ENCODE data around the gene CMYA5.
"Not testable (repeated sequence)": the region's sequence is repeated elsewhere in the genome, so short reads cannot be mapped to it uniquely, and the experiment has no call there.

Gene CMYA5

DNA sequence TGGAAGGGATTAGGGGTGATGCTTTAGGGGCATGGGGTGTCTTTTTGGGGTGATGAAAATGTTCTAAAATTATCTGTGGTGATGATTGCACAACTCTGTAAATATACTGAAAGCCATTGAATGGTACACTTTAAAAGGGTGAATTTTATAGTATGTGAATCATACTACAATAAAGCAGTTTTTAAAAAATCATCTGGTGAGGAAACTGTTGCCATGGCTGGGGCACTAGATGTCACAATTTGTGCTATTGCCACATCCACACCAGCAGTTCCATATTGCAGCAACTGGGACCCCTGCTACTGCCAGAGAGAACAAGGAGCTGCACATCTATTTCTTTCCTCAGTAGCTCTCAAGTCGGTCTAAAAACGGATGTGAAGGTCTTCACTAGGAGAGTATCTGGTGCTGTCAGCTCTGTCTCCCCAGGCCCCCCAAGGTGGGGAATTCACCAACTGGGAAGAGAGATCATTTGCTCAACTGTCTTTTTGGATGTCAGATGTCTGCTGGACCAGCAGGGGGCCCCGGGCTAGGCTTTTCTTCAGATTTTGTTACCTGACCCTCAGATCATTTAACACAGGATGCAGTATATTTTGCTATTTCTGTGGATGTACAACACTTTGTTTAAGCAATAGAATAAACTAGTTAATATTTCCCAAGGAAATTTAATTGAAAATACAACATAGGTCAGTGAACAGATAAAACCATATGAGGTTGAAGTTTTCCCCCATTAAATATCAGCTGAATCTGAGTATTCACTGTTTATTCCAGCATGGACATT, 13.2 kb downstream of the CMYA5 start:
- TF ChIP-seq ZNF274 (IDR thresholded peaks at IDR 0.05; ENCODE audit: low read depth, low read length) (no peak), SUZ12 (IDR thresholded peaks at IDR 0.05; ENCODE audit: extremely low read depth, insufficient read depth, insufficient read length) (no peak), YY1 (IDR thresholded peaks at IDR 0.05; ENCODE audit: insufficient read depth, insufficient read length) (no peak)
- no peak for DNase-seq (ENCODE audit: low read depth, low spot score)
- H3K9me3 ChIP-seq (ENCODE audit: insufficient read depth, low read length), result peaks cover 8% of the 10 kb centered on the region; the same call in 1 of the 2 replicates
- H3K9ac ChIP-seq (ENCODE audit: insufficient read length, low read depth), result no peak overlapping the region
- H3K27me3 ChIP-seq (ENCODE audit: insufficient read depth, insufficient read length), result no peaks in the 10 kb centered on the region
- no peaks in the 10 kb centered on the region for H3K36me3 ChIP-seq (ENCODE audit: insufficient read depth, insufficient read length, low read length)
- H3K4me1 ChIP-seq (ENCODE audit: insufficient read depth, insufficient read length), result no peaks in the 10 kb centered on the region
- H3K4me3 ChIP-seq (ENCODE audit: insufficient read length, low read depth), result no peak overlapping the region

DNA sequence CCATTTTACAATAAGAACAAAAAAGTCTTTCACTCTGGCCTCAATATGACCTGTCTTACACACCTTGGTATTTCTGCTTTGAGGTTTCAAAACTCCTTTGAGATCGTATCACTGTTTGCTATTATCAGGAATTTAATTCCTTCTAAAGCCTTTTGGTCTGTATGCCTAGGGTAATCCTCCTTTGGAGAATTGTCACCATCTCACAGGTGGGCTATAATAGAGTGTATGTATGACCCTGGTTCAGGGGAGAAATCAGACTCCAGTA, 13.7 kb downstream of the CMYA5 start:
- no peaks in the 10 kb centered on the region for H3K36me3 ChIP-seq (ENCODE audit: insufficient read depth, insufficient read length, low read length)
- no peak for DNase-seq (ENCODE audit: low read depth, low spot score)
- TF ChIP-seq YY1 (IDR thresholded peaks at IDR 0.05; ENCODE audit: insufficient read depth, insufficient read length) (no peak), ZNF274 (IDR thresholded peaks at IDR 0.05; ENCODE audit: low read depth, low read length) (no peak), SUZ12 (IDR thresholded peaks at IDR 0.05; ENCODE audit: extremely low read depth, insufficient read depth, insufficient read length) (no peak)

DNA sequence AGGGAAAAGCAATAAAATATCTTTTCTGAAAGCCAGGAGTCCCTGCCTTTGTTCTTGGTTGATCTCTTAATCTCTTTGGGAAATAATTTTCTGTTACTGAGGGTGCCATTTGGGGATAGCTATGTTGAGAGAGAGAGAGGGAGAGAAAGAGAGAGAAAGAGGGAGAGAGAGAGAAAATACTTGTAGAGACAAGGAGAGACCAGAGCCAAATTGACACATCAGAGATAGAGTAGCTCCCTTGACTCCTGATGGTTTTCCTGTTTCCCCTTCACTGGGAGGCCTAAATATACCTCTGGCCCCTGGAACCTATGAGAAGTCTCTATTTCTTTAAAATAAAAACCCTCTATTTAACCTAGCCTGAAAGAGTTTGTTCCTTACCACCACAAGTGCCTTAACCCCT, 14.9 kb downstream of the CMYA5 start:
- TF ChIP-seq YY1 (IDR thresholded peaks at IDR 0.05; ENCODE audit: insufficient read depth, insufficient read length) (no peak), ZNF274 (IDR thresholded peaks at IDR 0.05; ENCODE audit: low read depth, low read length) (no peak), SUZ12 (IDR thresholded peaks at IDR 0.05; ENCODE audit: extremely low read depth, insufficient read depth, insufficient read length) (no peak)
- no peak overlapping the region for H3K9ac ChIP-seq (ENCODE audit: insufficient read length, low read depth)
- H3K9me3 ChIP-seq (ENCODE audit: insufficient read depth, low read length), result peaks cover 8% of the 10 kb centered on the region; the same call in 1 of the 2 replicates
- H3K4me3 ChIP-seq (ENCODE audit: insufficient read length, low read depth), result no peak overlapping the region
- H3K4me1 ChIP-seq (ENCODE audit: insufficient read depth, insufficient read length), result no peaks in the 10 kb centered on the region
- no peaks in the 10 kb centered on the region for H3K36me3 ChIP-seq (ENCODE audit: insufficient read depth, insufficient read length, low read length)
- no peaks in the 10 kb centered on the region for H3K27me3 ChIP-seq (ENCODE audit: insufficient read depth, insufficient read length)
- DNase-seq (ENCODE audit: low read depth, low spot score), result no peak

More for the DNA sequence above, 13.7 kb downstream of the CMYA5 start:
- peaks cover 8% of the 10 kb centered on the region; the same call in 1 of the 2 replicates for H3K9me3 ChIP-seq (ENCODE audit: insufficient read depth, low read length)
- no peaks in the 10 kb centered on the region for H3K4me1 ChIP-seq (ENCODE audit: insufficient read depth, insufficient read length)
- no peaks in the 10 kb centered on the region for H3K27me3 ChIP-seq (ENCODE audit: insufficient read depth, insufficient read length)
- H3K4me3 ChIP-seq (ENCODE audit: insufficient read length, low read depth), result no peak overlapping the region
- no peak overlapping the region for H3K9ac ChIP-seq (ENCODE audit: insufficient read length, low read depth)

DNA sequence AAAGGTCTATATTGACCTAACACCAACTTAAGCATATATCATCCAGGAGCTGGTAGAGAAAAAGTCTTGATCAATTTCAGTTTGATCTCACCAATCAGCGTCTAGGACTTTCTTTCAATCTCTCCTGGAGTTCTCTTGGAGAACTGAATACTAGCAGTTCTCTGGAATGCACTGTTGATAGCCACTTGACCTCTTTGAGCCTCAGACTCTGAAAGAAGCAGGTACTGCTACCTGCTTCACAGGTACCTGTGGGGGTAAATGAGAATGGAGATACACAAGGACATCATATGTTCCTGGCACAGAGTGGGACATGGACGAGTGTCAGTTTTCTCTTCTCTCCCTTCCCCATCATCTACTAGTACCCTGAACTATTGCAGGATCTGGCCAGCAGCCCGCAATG, 16.0 kb downstream of the CMYA5 start:
- Histone ChIP-seq H3K9ac (ENCODE audit: insufficient read length, low read depth) (no peak overlapping the region), H3K9me3 (ENCODE audit: insufficient read depth, low read length) (peaks cover 8% of the 10 kb centered on the region; the same call in 1 of the 2 replicates), H3K36me3 (ENCODE audit: insufficient read depth, insufficient read length, low read length) (no peaks in the 10 kb centered on the region), H3K4me1 (ENCODE audit: insufficient read depth, insufficient read length) (no peaks in the 10 kb centered on the region), H3K27me3 (ENCODE audit: insufficient read depth, insufficient read length) (no peaks in the 10 kb centered on the region), H3K4me3 (ENCODE audit: insufficient read length, low read depth) (no peak overlapping the region)
- no peak for TF ChIP-seq YY1 (IDR thresholded peaks at IDR 0.05; ENCODE audit: insufficient read depth, insufficient read length)
- no peak for TF ChIP-seq ZNF274 (IDR thresholded peaks at IDR 0.05; ENCODE audit: low read depth, low read length)
- TF ChIP-seq SUZ12 (IDR thresholded peaks at IDR 0.05; ENCODE audit: extremely low read depth, insufficient read depth, insufficient read length), result no peak
- no peak for DNase-seq (ENCODE audit: low read depth, low spot score)

DNA sequence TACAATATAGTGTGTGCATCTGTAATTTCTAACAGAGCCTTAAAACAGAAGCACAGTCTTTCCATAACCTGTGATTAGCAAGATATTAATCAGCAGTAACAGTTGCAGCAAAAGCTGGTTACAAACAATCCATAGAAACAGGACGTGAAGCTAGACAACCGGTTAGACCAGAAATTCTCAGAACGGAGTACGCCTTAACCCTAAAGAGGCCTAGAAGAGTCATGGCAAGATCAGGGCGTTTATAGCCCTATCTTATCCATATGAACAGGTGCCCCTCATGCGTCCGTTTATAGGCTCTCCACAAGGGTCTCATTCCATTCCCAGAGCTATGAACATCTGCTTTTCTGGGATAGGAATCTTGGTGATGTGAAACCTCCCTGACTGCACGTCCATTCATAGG, 16.7 kb downstream of the CMYA5 start:
- H3K4me1 ChIP-seq (ENCODE audit: insufficient read depth, insufficient read length); H3K36me3 ChIP-seq (ENCODE audit: insufficient read depth, insufficient read length, low read length); H3K9ac ChIP-seq (ENCODE audit: insufficient read length, low read depth); H3K27me3 ChIP-seq (ENCODE audit: insufficient read depth, insufficient read length); H3K9me3 ChIP-seq (ENCODE audit: insufficient read depth, low read length); H3K4me3 ChIP-seq (ENCODE audit: insufficient read length, low read depth); DNase-seq (ENCODE audit: low read depth, low spot score): not testable (repeated sequence)

DNA sequence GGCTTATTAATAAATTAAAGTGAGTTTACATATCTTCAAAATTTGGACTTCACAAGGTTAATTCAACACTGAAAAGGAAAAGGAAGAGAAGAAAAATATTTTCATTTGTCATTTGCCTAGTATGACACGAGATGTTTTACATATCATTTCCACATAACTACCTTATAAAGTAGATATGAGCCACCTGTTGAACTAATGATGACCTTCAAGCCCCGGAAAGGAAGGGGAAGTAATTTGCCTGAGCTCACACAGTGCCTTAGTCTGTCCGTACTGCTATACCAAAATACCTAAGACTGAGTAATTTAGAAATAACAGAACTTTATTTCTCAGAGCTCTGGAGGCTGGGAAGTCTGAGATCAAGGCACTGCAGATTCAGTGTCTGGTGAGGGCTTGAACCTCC, 17.9 kb downstream of the CMYA5 start:
- Histone ChIP-seq H3K27me3 (ENCODE audit: insufficient read depth, insufficient read length) (no peaks in the 10 kb centered on the region), H3K9me3 (ENCODE audit: insufficient read depth, low read length) (peaks cover 8% of the 10 kb centered on the region; the same call in 1 of the 2 replicates), H3K4me3 (ENCODE audit: insufficient read length, low read depth) (no peak overlapping the region), H3K9ac (ENCODE audit: insufficient read length, low read depth) (no peak overlapping the region), H3K4me1 (ENCODE audit: insufficient read depth, insufficient read length) (no peaks in the 10 kb centered on the region), H3K36me3 (ENCODE audit: insufficient read depth, insufficient read length, low read length) (no peaks in the 10 kb centered on the region)
- TF ChIP-seq ZNF274 (IDR thresholded peaks at IDR 0.05; ENCODE audit: low read depth, low read length) (no peak), SUZ12 (IDR thresholded peaks at IDR 0.05; ENCODE audit: extremely low read depth, insufficient read depth, insufficient read length) (no peak), YY1 (IDR thresholded peaks at IDR 0.05; ENCODE audit: insufficient read depth, insufficient read length) (no peak)
- DNase-seq (ENCODE audit: low read depth, low spot score), result no peak

DNA sequence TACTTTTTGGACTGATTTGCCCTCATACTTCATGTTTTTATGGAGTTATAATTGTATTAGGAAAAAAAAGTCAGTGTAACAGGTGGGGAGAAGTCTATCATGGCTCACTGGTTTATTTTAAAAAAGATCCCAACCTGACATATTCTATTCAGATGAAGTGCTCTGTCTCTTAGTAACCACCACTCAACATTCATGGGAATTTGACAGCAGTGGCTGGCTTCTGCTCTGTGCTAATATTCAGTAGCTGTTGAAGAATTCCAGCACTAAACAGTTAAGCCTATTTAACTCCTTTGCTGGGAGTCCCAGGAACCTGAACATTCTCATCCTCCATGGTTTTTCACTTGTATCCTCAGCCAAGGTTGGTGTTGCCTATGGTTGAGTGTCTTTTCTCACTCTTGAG, 23.1 kb downstream of the CMYA5 start:
- Histone ChIP-seq H3K36me3 (ENCODE audit: insufficient read depth, insufficient read length, low read length) (no peaks in the 10 kb centered on the region), H3K9ac (ENCODE audit: insufficient read length, low read depth) (no peak overlapping the region), H3K9me3 (ENCODE audit: insufficient read depth, low read length) (no peaks in the 10 kb centered on the region), H3K4me1 (ENCODE audit: insufficient read depth, insufficient read length) (no peaks in the 10 kb centered on the region), H3K4me3 (ENCODE audit: insufficient read length, low read depth) (no peak overlapping the region), H3K27me3 (ENCODE audit: insufficient read depth, insufficient read length) (no peaks in the 10 kb centered on the region)
- TF ChIP-seq SUZ12 (IDR thresholded peaks at IDR 0.05; ENCODE audit: extremely low read depth, insufficient read depth, insufficient read length) (no peak), ZNF274 (IDR thresholded peaks at IDR 0.05; ENCODE audit: low read depth, low read length) (no peak), YY1 (IDR thresholded peaks at IDR 0.05; ENCODE audit: insufficient read depth, insufficient read length) (no peak)
- no peak for DNase-seq (ENCODE audit: low read depth, low spot score)

Data from NT2/D1 (cell line).